Stomach smooth muscle (tissue), 2 donors: ENCODE results near the gene TFR2.

ENCODE experiments used
- H3K27ac ChIP-seq: one replicate; pipeline ENCODE4 v1.7.0; 2013; ENCODE audit warnings: mild to moderate bottlenecking, low read length, inconsistent platforms
- H3K27me3 ChIP-seq, 2 donors: one replicate each; pipeline ENCODE4 v1.7.0; 2013; ENCODE audit warnings: low read length in 2 of 2; ENCODE audit not compliant: insufficient read depth in 2 of 2, control insufficient read depth in 1 of 2
- H3K36me3 ChIP-seq, 2 donors: one replicate each; pipeline ENCODE4 v1.7.0; 2013; ENCODE audit warnings: low read length in 2 of 2; ENCODE audit not compliant: control insufficient read depth in 2 of 2, insufficient read depth in 2 of 2
- H3K4me1 ChIP-seq: one replicate; pipeline ENCODE4 v1.7.0; 2013; ENCODE audit warnings: low read length; ENCODE audit not compliant: control insufficient read depth, insufficient read depth
- H3K4me3 ChIP-seq, 2 donors: one replicate each; pipeline ENCODE4 v1.7.0; 2013; ENCODE audit warnings: low read length in 2 of 2
- H3K9ac ChIP-seq, 2 donors: one replicate each; pipeline ENCODE4 v1.7.0; 2013; ENCODE audit warnings: low read length in 2 of 2, mild to moderate bottlenecking in 1 of 2
- H3K9me3 ChIP-seq, 2 donors: one replicate each; pipeline ENCODE4 v1.7.0; 2013; ENCODE audit warnings: low read length in 2 of 2; ENCODE audit not compliant: control insufficient read depth in 2 of 2
- donor health status: healthy.
- donor health status: Pancreatic carcinoma.

TFR2 gene

GRCh38 chr7:100591596-100591995 lies 49.8 kb downstream of the TFR2 start:
- Histone ChIP-seq H3K27ac (no peak overlapping the region), H3K4me3 (no peak overlapping the region), H3K27me3 (peaks cover 0 to 6% of the 10 kb centered on the region in 2 donors), H3K9me3 (no peaks in the 10 kb centered on the region), H3K36me3 (no peaks in the 10 kb centered on the region), H3K9ac (no peak overlapping the region), H3K4me1 (peaks cover 9% of the 10 kb centered on the region)

- Histone ChIP-seq H3K27me3 (peaks cover 0 to 6% of the 10 kb centered on the region in 2 donors), H3K4me3 (peak overlapping the region in 1 of 2 donors; percentile 54), H3K9ac (peak overlapping the region; percentile 1 to 29), H3K4me1 (peaks cover 12% of the 10 kb centered on the region), H3K36me3 (no peaks in the 10 kb centered on the region), H3K9me3 (no peaks in the 10 kb centered on the region), H3K27ac (no peak overlapping the region)
These were observed 51.1 kb downstream of the TFR2 start for GRCh38 chr7:100590077-100590737.

GRCh38 chr7:100589341-100589947 lies 51.9 kb downstream of the TFR2 start:
- H3K36me3 ChIP-seq: no peaks in the 10 kb centered on the region
- H3K9me3 ChIP-seq: no peaks in the 10 kb centered on the region
- no peak overlapping the region for H3K27ac ChIP-seq
- H3K9ac ChIP-seq: peak overlapping the region in 1 of 2 donors; percentile 1
- peak overlapping the region in 1 of 2 donors; percentile 54 for H3K4me3 ChIP-seq
- H3K4me1 ChIP-seq: peaks cover 20% of the 10 kb centered on the region
- peaks cover 0 to 6% of the 10 kb centered on the region in 2 donors for H3K27me3 ChIP-seq

- H3K4me1 ChIP-seq: peaks cover 28% of the 10 kb centered on the region
These were observed 52.9 kb downstream of the TFR2 start for GRCh38 chr7:100588438-100588837.

GRCh38 chr7:100586266-100587025 lies 54.9 kb downstream of the TFR2 start, which contains the start of gene FBXO24:
TSS of gene FBXO24 (plus strand) at chr7:100586328. CDS start at chr7:100586626, 298 bp downstream.
- Histone ChIP-seq H3K4me1 (peaks cover 35% of the 10 kb centered on the region), H3K27me3 (peaks cover 0 to 6% of the 10 kb centered on the region in 2 donors), H3K9ac (peak within 1 kb of the TSS; percentile 82 to 85), H3K9me3 (no peaks in the 10 kb centered on the region), H3K4me3 (peak within 1 kb of the TSS; percentile 90 to 94), H3K27ac (peak within 1 kb of the TSS; percentile 82), H3K36me3 (peaks cover 3 to 11% of the 10 kb centered on the region in 2 donors)

More at GRCh38 chr7:100588438-100588837, 52.9 kb downstream of the TFR2 start:
- Histone ChIP-seq H3K27ac (no peak overlapping the region), H3K27me3 (peaks cover 0 to 6% of the 10 kb centered on the region in 2 donors), H3K9me3 (no peaks in the 10 kb centered on the region), H3K36me3 (no peaks in the 10 kb centered on the region), H3K4me3 (no peak overlapping the region), H3K9ac (no peak overlapping the region)

- no peaks in the 10 kb centered on the region for H3K9me3 ChIP-seq
- peak within 1 kb of the TSS; percentile 90 to 94 for H3K4me3 ChIP-seq
- H3K27me3 ChIP-seq: peaks cover 0 to 4% of the 10 kb centered on the region in 2 donors
- H3K36me3 ChIP-seq: peaks cover 11 to 19% of the 10 kb centered on the region in 2 donors
- H3K27ac ChIP-seq: peak within 1 kb of the TSS; percentile 82
- peaks cover 32% of the 10 kb centered on the region for H3K4me1 ChIP-seq
- peak within 1 kb of the TSS; percentile 82 to 85 for H3K9ac ChIP-seq
These were observed 55.7 kb downstream of the TFR2 start, which contains the start of gene LRCH4 for GRCh38 chr7:100585511-100586265. TSS of gene LRCH4 (minus strand) at chr7:100586129. CDS start at chr7:100586100, 29 bp downstream.

- peaks cover 19 to 27% of the 10 kb centered on the region in 2 donors for H3K36me3 ChIP-seq
- H3K27me3 ChIP-seq: no peaks in the 10 kb centered on the region
- H3K4me1 ChIP-seq: peaks cover 32% of the 10 kb centered on the region
- H3K27ac ChIP-seq: peak overlapping the region; percentile 76
- H3K4me3 ChIP-seq: peak overlapping the region; percentile 90 to 94
- no peaks in the 10 kb centered on the region for H3K9me3 ChIP-seq
- H3K9ac ChIP-seq: peak overlapping the region; percentile 82 to 85
These were observed 56.5 kb downstream of the TFR2 start for GRCh38 chr7:100584683-100585510.

GRCh38 chr7:100584054-100584682 lies 57.2 kb downstream of the TFR2 start:
- no peaks in the 10 kb centered on the region for H3K9me3 ChIP-seq
- H3K27me3 ChIP-seq: no peaks in the 10 kb centered on the region
- peaks cover 28% of the 10 kb centered on the region for H3K4me1 ChIP-seq
- peak overlapping the region; percentile 82 to 85 for H3K9ac ChIP-seq
- H3K36me3 ChIP-seq: peaks cover 22 to 32% of the 10 kb centered on the region in 2 donors
- no peak overlapping the region for H3K27ac ChIP-seq
- peak overlapping the region; percentile 90 to 94 for H3K4me3 ChIP-seq
